ENCODE results near the gene PGK1. TPM values are rescaled to one million over a fixed set of nuclear protein-coding genes. Genes with fewer than 3 reads are reported as not detected.

PGK1 gene
- total RNA-seq, 1 experiment from 2014 or later: 354 TPM

Other genes with a start within 250 kb of the PGK1 start
- gene MAGT1, start 208.8 kb upstream of the PGK1 start, total RNA-seq (2014; rRNA removed; shearing (Covaris generic)): 60.7 and 72.2 TPM in 2 replicates
- gene COX7B, start 204.8 kb upstream of the PGK1 start, total RNA-seq (2014; rRNA removed; shearing (Covaris generic)): 541 and 548 TPM in 2 replicates
- gene ATP7A, start 193.6 kb upstream of the PGK1 start, total RNA-seq (2014; rRNA removed; shearing (Covaris generic)): 9.6 and 10.5 TPM in 2 replicates
- not detected in 2 replicates for gene PGAM4, start 134.6 kb upstream of the PGK1 start, total RNA-seq (2014; rRNA removed; shearing (Covaris generic))
- 44.8 and 48.2 TPM in 2 replicates for gene TAF9B, start 35.4 kb downstream of the PGK1 start, total RNA-seq (2014; rRNA removed; shearing (Covaris generic))
- 0.13 and 0.36 TPM in 2 replicates for gene CYSLTR1, start 223.4 kb downstream of the PGK1 start, total RNA-seq (2014; rRNA removed; shearing (Covaris generic))

Data from SJCRH30 (cell line).